HAP-1 (cell line): ENCODE measurements around the gene APC.
"Not testable (repeated sequence)": the region's sequence is repeated elsewhere in the genome, so short reads cannot be mapped to it uniquely, and the experiment has no call there.

Experiments
- DNase-seq, 2 experiments: peaks; one replicate each; pipeline ENCODE4 v3.0.0-alpha.2; 2016 to 2020; ENCODE audit warnings: low spot score in 2 of 2
- H3K27me3 ChIP-seq: fragments of 250-450 bp; sonication (Bioruptor Pico); 2 replicates; pipeline ENCODE4 v1.5.1; 2020; ENCODE audit warnings: low read depth, mild to moderate bottlenecking, moderate library complexity
- H3K36me3 ChIP-seq: fragments of 250-450 bp; sonication (Bioruptor Pico); replicated peaks from 2 replicates; pipeline ENCODE4 v1.5.1; 2020; ENCODE audit warnings: mild to moderate bottlenecking
- H3K4me1 ChIP-seq: fragments of 250-450 bp; sonication (Bioruptor Pico); 2 replicates; pipeline ENCODE4 v1.5.1; 2020; ENCODE audit warnings: mild to moderate bottlenecking
- H3K4me3 ChIP-seq: fragments of 250-450 bp; sonication (Bioruptor Pico); 2 replicates; pipeline ENCODE4 v1.5.1; 2020; ENCODE audit warnings: mild to moderate bottlenecking, moderate library complexity
- H3K9me3 ChIP-seq: fragments of 250-450 bp; sonication (Bioruptor Pico); 2 replicates; pipeline ENCODE4 v1.5.1; 2020; ENCODE audit warnings: mild to moderate bottlenecking, moderate library complexity
- in situ Hi-C: fragments of 300-500 bp; cut with MboI; formaldehyde crosslinking; loops from 3 replicates; pipeline ENCODE4 v1.14.3; 2020; ENCODE audit warnings: low sequenced_read_pairs, inconsistent platforms, mixed read lengths

Gene APC

DNA sequence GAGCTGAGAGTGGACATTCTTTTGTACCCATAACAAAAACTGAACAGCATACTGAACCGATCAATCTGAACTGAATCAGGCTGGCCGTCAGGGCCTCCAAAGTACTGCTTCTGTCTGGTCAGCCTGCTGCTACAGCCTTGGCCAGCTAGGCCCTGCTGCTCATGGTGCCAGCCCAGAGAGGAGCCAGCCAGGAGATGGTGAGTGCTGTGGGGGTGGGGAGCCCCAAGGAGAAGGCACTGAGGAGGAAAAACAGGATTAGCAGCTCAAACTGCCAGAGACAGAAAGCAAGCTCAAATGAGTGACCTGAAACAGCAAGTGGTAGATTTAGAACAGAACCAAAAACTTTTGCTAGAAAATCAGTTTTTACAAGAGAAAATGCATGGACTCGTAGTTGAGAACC, 147.3 kb downstream of the APC start:
- no peaks in the 10 kb centered on the region for H3K27me3 ChIP-seq
- no peaks in the 10 kb centered on the region for H3K4me1 ChIP-seq
- in situ Hi-C loops = no loop called here
- peaks cover 53% of the 10 kb centered on the region for H3K36me3 ChIP-seq
- DNase-seq = no peak
- H3K4me3 ChIP-seq = no peak overlapping the region
- H3K9me3 ChIP-seq = no peaks in the 10 kb centered on the region

GRCh38 chr5:112886975-112887374, 149.3 kb downstream of the APC start:
- peaks cover 41% of the 10 kb centered on the region for H3K36me3 ChIP-seq
- no peaks in the 10 kb centered on the region for H3K9me3 ChIP-seq
- in situ Hi-C loops = no loop called here
- H3K4me3 ChIP-seq = no peak overlapping the region
- H3K27me3 ChIP-seq = no peaks in the 10 kb centered on the region
- DNase-seq = no peak
- no peaks in the 10 kb centered on the region for H3K4me1 ChIP-seq

DNA sequence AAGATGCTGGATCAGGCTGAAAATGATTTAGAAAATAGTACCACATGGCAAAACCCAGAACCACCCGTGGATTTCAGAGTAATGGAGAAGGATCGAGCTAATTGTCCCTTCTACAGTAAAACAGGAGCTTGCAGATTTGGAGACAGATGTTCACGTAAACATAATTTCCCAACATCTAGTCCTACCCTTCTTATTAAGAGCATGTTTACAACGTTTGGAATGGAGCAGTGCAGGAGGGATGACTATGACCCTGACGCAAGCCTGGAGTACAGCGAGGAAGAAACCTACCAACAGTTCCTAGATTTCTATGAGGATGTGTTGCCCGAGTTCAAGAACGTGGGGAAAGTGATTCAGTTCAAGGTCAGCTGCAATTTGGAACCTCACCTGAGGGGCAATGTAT, 154.4 kb downstream of the APC start:
- in situ Hi-C loops, H3K4me1 ChIP-seq, H3K9me3 ChIP-seq, H3K27me3 ChIP-seq, H3K4me3 ChIP-seq, DNase-seq: not testable (repeated sequence)
- peaks cover 17% of the 10 kb centered on the region for H3K36me3 ChIP-seq

DNA sequence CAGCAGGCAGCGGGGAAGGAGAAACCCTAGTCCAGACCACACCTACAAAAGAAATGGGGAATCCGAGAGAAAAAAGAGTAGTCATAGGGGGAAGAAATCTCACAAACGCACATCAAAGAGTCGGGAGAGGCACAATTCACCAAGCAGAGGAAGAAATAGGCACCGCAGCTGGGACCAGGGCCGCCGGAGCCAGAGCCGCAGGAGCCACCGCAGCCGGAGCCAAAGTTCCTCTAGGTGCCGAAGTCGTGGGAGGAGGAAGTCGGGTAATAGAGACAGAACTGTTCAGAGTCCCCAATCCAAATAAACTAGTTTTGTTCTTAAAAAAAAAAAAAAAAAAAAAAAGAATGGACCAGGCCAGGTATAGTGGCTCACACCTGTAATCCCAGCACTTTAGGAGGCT, 155.1 kb downstream of the APC start:
- no peak for DNase-seq
- Histone ChIP-seq H3K4me1 (no peaks in the 10 kb centered on the region), H3K9me3 (no peaks in the 10 kb centered on the region), H3K4me3 (no peak overlapping the region), H3K36me3 (peaks cover 21% of the 10 kb centered on the region), H3K27me3 (no peaks in the 10 kb centered on the region)
- in situ Hi-C loops = no loop called here

GRCh38 chr5:112895682-112896081, 158.0 kb downstream of the APC start:
- Histone ChIP-seq H3K4me3 (no peak overlapping the region), H3K4me1 (no peaks in the 10 kb centered on the region), H3K9me3 (no peaks in the 10 kb centered on the region), H3K36me3 (peaks cover 34% of the 10 kb centered on the region), H3K27me3 (no peaks in the 10 kb centered on the region)
- DNase-seq = no peak
- in situ Hi-C loops = no loop called here
